ENCODE results near the gene GABRA6. TPM values are rescaled to one million over a fixed set of nuclear protein-coding genes. Genes with fewer than 3 reads are reported as not detected.

Gene GABRA6
- total RNA-seq, 6 donors from 2014 or later = not detected

GRCh38 chr5:161720460-161720859, 34.9 kb downstream of the GABRA6 start:
- no peak for DNase-seq
- H3K27me3 ChIP-seq = no peaks in the 10 kb centered on the region
- H3K4me1 ChIP-seq = no peaks in the 10 kb centered on the region
- ATAC-seq (ENCODE audit: low FRiP score in 2 of 2) = no peak
- no peak overlapping the region for H3K4me3 ChIP-seq
- H3K27ac ChIP-seq = no peak overlapping the region
- no peak for TF ChIP-seq POLR2A (IDR thresholded peaks at IDR 0.05)
- H3K36me3 ChIP-seq = no peaks in the 10 kb centered on the region
- H3K9me3 ChIP-seq = no peaks in the 10 kb centered on the region

- Histone ChIP-seq H3K27ac (no peak overlapping the region), H3K27me3 (no peaks in the 10 kb centered on the region), H3K36me3 (no peaks in the 10 kb centered on the region), H3K4me3 (no peak overlapping the region), H3K4me1 (no peaks in the 10 kb centered on the region), H3K9me3 (no peaks in the 10 kb centered on the region)
- no peak for DNase-seq
- TF ChIP-seq POLR2A (IDR thresholded peaks at IDR 0.05) (no peak), POLR2AphosphoS5 (IDR thresholded peaks at IDR 0.05) (no peak), EP300 (IDR thresholded peaks at IDR 0.05) (no peak), CTCF (IDR thresholded peaks at IDR 0.05) (no peak)
- WGBS, 2 donors = 76 to 91% methylated on average over 1 of the region's 1 CpG
- no peak for ATAC-seq (ENCODE audit: low FRiP score in 2 of 2)
Observed at GRCh38 chr5:161734741-161735140, 49.2 kb downstream of the GABRA6 start.

GRCh38 chr5:161740433-161740832, 54.9 kb downstream of the GABRA6 start:
- TF ChIP-seq CTCF (IDR thresholded peaks at IDR 0.05) (no peak), POLR2A (IDR thresholded peaks at IDR 0.05) (no peak), POLR2AphosphoS5 (IDR thresholded peaks at IDR 0.05) (no peak), EP300 (IDR thresholded peaks at IDR 0.05) (no peak)
- DNase-seq = no peak
- H3K9me3 ChIP-seq = no peaks in the 10 kb centered on the region
- no peaks in the 10 kb centered on the region for H3K27me3 ChIP-seq
- no peaks in the 10 kb centered on the region for H3K4me1 ChIP-seq
- no peak for ATAC-seq (ENCODE audit: low FRiP score in 2 of 2)
- no peak overlapping the region for H3K27ac ChIP-seq
- H3K4me3 ChIP-seq = no peak overlapping the region
- WGBS, 2 donors = 90 to 97% methylated on average over 1 of the region's 1 CpG
- H3K36me3 ChIP-seq = no peaks in the 10 kb centered on the region

- H3K9me3 ChIP-seq = peaks cover 0 to 3% (median 0%) of the 10 kb centered on the region in 4 donors
- no peak overlapping the region for H3K4me3 ChIP-seq
- H3K4me1 ChIP-seq = no peaks in the 10 kb centered on the region
- DNase-seq (no peak), ATAC-seq (ENCODE audit: low FRiP score in 2 of 2) (no peak)
- H3K36me3 ChIP-seq = no peaks in the 10 kb centered on the region
- no peaks in the 10 kb centered on the region for H3K27me3 ChIP-seq
- no peak overlapping the region for H3K27ac ChIP-seq
- 87 to 88% methylated on average over 1 to 2 of the region's 2 CpGs for WGBS, 2 donors
- TF ChIP-seq EP300 (IDR thresholded peaks at IDR 0.05) (no peak), POLR2A (IDR thresholded peaks at IDR 0.05) (no peak), POLR2AphosphoS5 (IDR thresholded peaks at IDR 0.05) (no peak), CTCF (IDR thresholded peaks at IDR 0.05) (no peak)
Observed at GRCh38 chr5:161744276-161744675, 58.8 kb downstream of the GABRA6 start.

- Histone ChIP-seq H3K27me3 (no peaks in the 10 kb centered on the region), H3K9me3 (peaks cover 0 to 3% (median 0%) of the 10 kb centered on the region in 4 donors), H3K27ac (no peak overlapping the region), H3K4me1 (no peaks in the 10 kb centered on the region), H3K4me3 (no peak overlapping the region), H3K36me3 (no peaks in the 10 kb centered on the region)
- TF ChIP-seq CTCF (IDR thresholded peaks at IDR 0.05) (no peak), POLR2AphosphoS5 (IDR thresholded peaks at IDR 0.05) (no peak), EP300 (IDR thresholded peaks at IDR 0.05) (no peak), POLR2A (IDR thresholded peaks at IDR 0.05) (no peak)
- ATAC-seq (ENCODE audit: low FRiP score in 2 of 2) (no peak), DNase-seq (no peak)
- 49 to 58% methylated on average over 3 of the region's 3 CpGs for WGBS, 2 donors
Observed at GRCh38 chr5:161745392-161745791, 59.9 kb downstream of the GABRA6 start.

Measured in upper lobe of left lung (tissue), 6 donors.